Measurements from ENCODE around the gene PLA2G4B. TPM values are rescaled to one million over a fixed set of nuclear protein-coding genes. Genes with fewer than 3 reads are reported as not detected.
"Not testable (repeated sequence)": the region's sequence is repeated elsewhere in the genome, so short reads cannot be mapped to it uniquely, and the experiment has no call there.

The PLA2G4B gene
- total and polyA plus RNA-seq, 2 experiments from 2014 or later = 1.4 to 1.6 TPM

GRCh38 chr15:41828807-41829141 lies 9.9 kb upstream of the PLA2G4B start:
- DNase-seq = no peak
- peak overlapping the region; percentile 79 for H3K9ac ChIP-seq
- TF ChIP-seq EZH2phosphoT487 (IDR thresholded peaks at IDR 0.05; ENCODE audit: insufficient read depth, low read depth) (no peak), EZH2 (IDR thresholded peaks at IDR 0.05; ENCODE audit: insufficient read depth, poor library complexity, severe bottlenecking) (no peak)

GRCh38 chr15:41829959-41830646 lies 8.5 kb upstream of the PLA2G4B start:
- no peak for TF ChIP-seq EZH2 (IDR thresholded peaks at IDR 0.05; ENCODE audit: insufficient read depth, poor library complexity, severe bottlenecking)
- TF ChIP-seq EZH2phosphoT487 (IDR thresholded peaks at IDR 0.05; ENCODE audit: insufficient read depth, low read depth) = no peak
- in situ Hi-C loops (cut with MboI) = no loop called here
- H2AFZ ChIP-seq = no peak overlapping the region
- no peaks in the 10 kb centered on the region for H3K36me3 ChIP-seq (ENCODE audit: low read depth)
- H3K9ac ChIP-seq = no peak overlapping the region
- H3K79me2 ChIP-seq (ENCODE audit: insufficient read depth) = no peaks in the 10 kb centered on the region
- no peaks in the 10 kb centered on the region; the same call in 1 of the 2 replicates for H3K4me1 ChIP-seq (ENCODE audit: insufficient read depth)
- H3K9me2 ChIP-seq (ENCODE audit: insufficient read depth) = no peaks in the 10 kb centered on the region
- no peaks in the 10 kb centered on the region for H3K27me3 ChIP-seq (replicated peaks; ENCODE audit: insufficient read depth)
- 93% methylated on average over 13 of the region's 13 CpGs for WGBS, 2 experiments (ENCODE audit: low coverage in 1 of 2, low lambda C conversion rate in 2 of 2, missing lambda C conversion rate in 2 of 2)
- no peak overlapping the region for H3K27ac ChIP-seq
- H3K4me3 ChIP-seq = no peak overlapping the region
- H3F3A ChIP-seq (ENCODE audit: insufficient read depth) = no peaks in the 10 kb centered on the region
- no peak overlapping the region for H3K4me2 ChIP-seq (ENCODE audit: unreplicated experiment)
- H3K9me3 ChIP-seq (ENCODE audit: low read depth) = no peaks in the 10 kb centered on the region
- no peaks in the 10 kb centered on the region for H4K20me1 ChIP-seq (ENCODE audit: insufficient read depth)
- no peak for DNase-seq

More at GRCh38 chr15:41828807-41829141, 9.9 kb upstream of the PLA2G4B start:
- Histone ChIP-seq H3K9me3 (ENCODE audit: low read depth) (no peaks in the 10 kb centered on the region), H4K20me1 (ENCODE audit: insufficient read depth) (no peaks in the 10 kb centered on the region), H3K79me2 (ENCODE audit: insufficient read depth) (no peaks in the 10 kb centered on the region), H3K36me3 (ENCODE audit: low read depth) (no peaks in the 10 kb centered on the region), H3F3A (ENCODE audit: insufficient read depth) (no peaks in the 10 kb centered on the region), H3K27me3 (replicated peaks; ENCODE audit: insufficient read depth) (no peaks in the 10 kb centered on the region), H3K9me2 (ENCODE audit: insufficient read depth) (no peaks in the 10 kb centered on the region), H2AFZ (peak overlapping the region; percentile 73), H3K4me2 (ENCODE audit: unreplicated experiment) (peak overlapping the region; percentile 89), H3K4me3 (peak overlapping the region; percentile 77), H3K27ac (0 out of 2 replicates have a peak overlapping the region, but pooled peaks have one; percentile 30), H3K4me1 (ENCODE audit: insufficient read depth) (no peaks in the 10 kb centered on the region; the same call in 1 of the 2 replicates)
- WGBS, 2 experiments (ENCODE audit: low coverage in 1 of 2, low lambda C conversion rate in 2 of 2, missing lambda C conversion rate in 2 of 2) = 10 to 14% methylated on average over 6 of the region's 6 CpGs
- in situ Hi-C loops (cut with MboI) = no loop called here

GRCh38 chr15:41831291-41831690 lies 7.4 kb upstream of the PLA2G4B start:
- in situ Hi-C loops (cut with MboI); H3K79me2 ChIP-seq (ENCODE audit: insufficient read depth); H3K36me3 ChIP-seq (ENCODE audit: low read depth); H3K9me3 ChIP-seq (ENCODE audit: low read depth); H3K27me3 ChIP-seq (replicated peaks; ENCODE audit: insufficient read depth); H3K4me2 ChIP-seq (ENCODE audit: unreplicated experiment); H3K4me3 ChIP-seq; DNase-seq; H3K4me1 ChIP-seq (ENCODE audit: insufficient read depth); H3F3A ChIP-seq (ENCODE audit: insufficient read depth); H2AFZ ChIP-seq; H3K9me2 ChIP-seq (ENCODE audit: insufficient read depth); H3K27ac ChIP-seq; H4K20me1 ChIP-seq (ENCODE audit: insufficient read depth); H3K9ac ChIP-seq: not testable (repeated sequence)
- 84% methylated on average over 4 of the region's 4 CpGs for WGBS, 2 experiments (ENCODE audit: low coverage in 1 of 2, low lambda C conversion rate in 2 of 2, missing lambda C conversion rate in 2 of 2)

GRCh38 chr15:41832208-41832607 lies 6.4 kb upstream of the PLA2G4B start:
- no peak overlapping the region for H3K4me2 ChIP-seq (ENCODE audit: unreplicated experiment)
- no peaks in the 10 kb centered on the region; the same call in 1 of the 2 replicates for H3K4me1 ChIP-seq (ENCODE audit: insufficient read depth)
- no peaks in the 10 kb centered on the region for H3K27me3 ChIP-seq (replicated peaks; ENCODE audit: insufficient read depth)
- 96% methylated on average over 10 of the region's 10 CpGs for WGBS, 2 experiments (ENCODE audit: low coverage in 1 of 2, low lambda C conversion rate in 2 of 2, missing lambda C conversion rate in 2 of 2)
- no peaks in the 10 kb centered on the region for H3K36me3 ChIP-seq (ENCODE audit: low read depth)
- in situ Hi-C loops (cut with MboI) = no loop called here
- no peak overlapping the region for H3K9ac ChIP-seq
- H4K20me1 ChIP-seq (ENCODE audit: insufficient read depth) = no peaks in the 10 kb centered on the region
- no peak for DNase-seq
- no peaks in the 10 kb centered on the region for H3K9me3 ChIP-seq (ENCODE audit: low read depth)
- H3K4me3 ChIP-seq = no peak overlapping the region
- H3K9me2 ChIP-seq (ENCODE audit: insufficient read depth) = no peaks in the 10 kb centered on the region
- no peak overlapping the region for H2AFZ ChIP-seq
- H3F3A ChIP-seq (ENCODE audit: insufficient read depth) = no peaks in the 10 kb centered on the region
- H3K27ac ChIP-seq = no peak overlapping the region
- no peak for TF ChIP-seq EZH2 (IDR thresholded peaks at IDR 0.05; ENCODE audit: insufficient read depth, poor library complexity, severe bottlenecking)
- TF ChIP-seq EZH2phosphoT487 (IDR thresholded peaks at IDR 0.05; ENCODE audit: insufficient read depth, low read depth) = no peak
- H3K79me2 ChIP-seq (ENCODE audit: insufficient read depth) = no peaks in the 10 kb centered on the region
